ENCODE measurements around the gene WDR44. TPM values are rescaled to one million over a fixed set of nuclear protein-coding genes. Genes with fewer than 3 reads are reported as not detected.
"Not testable (repeated sequence)": the region's sequence is repeated elsewhere in the genome, so short reads cannot be mapped to it uniquely, and the experiment has no call there.

The WDR44 gene, protein sequence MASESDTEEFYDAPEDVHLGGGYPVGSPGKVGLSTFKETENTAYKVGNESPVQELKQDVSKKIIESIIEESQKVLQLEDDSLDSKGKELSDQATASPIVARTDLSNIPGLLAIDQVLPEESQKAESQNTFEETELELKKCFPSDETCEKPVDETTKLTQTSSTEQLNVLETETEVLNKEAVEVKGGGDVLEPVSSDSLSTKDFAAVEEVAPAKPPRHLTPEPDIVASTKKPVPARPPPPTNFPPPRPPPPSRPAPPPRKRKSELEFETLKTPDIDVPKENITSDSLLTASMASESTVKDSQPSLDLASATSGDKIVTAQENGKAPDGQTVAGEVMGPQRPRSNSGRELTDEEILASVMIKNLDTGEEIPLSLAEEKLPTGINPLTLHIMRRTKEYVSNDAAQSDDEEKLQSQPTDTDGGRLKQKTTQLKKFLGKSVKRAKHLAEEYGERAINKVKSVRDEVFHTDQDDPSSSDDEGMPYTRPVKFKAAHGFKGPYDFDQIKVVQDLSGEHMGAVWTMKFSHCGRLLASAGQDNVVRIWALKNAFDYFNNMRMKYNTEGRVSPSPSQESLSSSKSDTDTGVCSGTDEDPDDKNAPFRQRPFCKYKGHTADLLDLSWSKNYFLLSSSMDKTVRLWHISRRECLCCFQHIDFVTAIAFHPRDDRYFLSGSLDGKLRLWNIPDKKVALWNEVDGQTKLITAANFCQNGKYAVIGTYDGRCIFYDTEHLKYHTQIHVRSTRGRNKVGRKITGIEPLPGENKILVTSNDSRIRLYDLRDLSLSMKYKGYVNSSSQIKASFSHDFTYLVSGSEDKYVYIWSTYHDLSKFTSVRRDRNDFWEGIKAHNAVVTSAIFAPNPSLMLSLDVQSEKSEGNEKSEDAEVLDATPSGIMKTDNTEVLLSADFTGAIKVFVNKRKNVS
- total RNA-seq, result 5.6 TPM

DNA sequence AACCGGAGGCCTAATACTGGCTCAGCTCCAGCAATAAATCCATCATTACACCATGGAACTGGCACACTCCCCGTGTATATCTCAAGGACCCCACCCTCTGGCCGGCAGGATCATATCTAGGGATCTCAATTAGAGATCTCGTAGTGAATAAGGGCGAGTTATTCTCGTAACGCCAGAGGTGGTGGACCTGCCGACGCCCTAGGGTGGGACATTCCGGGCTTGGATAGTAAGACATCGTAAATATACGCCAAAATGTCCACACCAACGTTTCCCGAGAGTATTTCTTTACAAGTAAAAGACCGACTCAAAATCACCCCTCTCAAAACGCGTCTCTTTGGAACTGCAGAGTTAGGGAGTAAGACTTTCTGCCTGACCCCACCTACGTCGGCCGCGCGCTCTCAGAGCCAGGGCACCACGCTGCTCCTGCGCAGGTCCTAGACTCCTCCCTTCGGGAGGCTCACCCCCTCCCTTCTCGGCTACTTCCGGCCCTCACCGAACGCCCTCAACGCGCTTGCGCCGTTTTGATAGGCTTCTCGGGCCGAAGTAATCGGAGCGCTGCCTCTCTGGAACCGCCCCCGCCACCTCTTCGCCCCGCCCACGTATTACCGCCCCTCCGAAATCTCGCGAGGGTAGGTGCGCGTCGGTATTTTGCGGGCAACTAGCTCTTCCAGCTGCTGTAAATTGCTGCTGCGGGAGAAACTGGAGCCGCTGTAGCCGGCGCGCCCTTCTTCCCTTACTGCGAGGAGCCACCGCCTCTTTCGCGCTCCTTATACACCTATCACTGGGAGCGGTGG, at the start of gene WDR44:
Gene WDR44 (plus strand): TSS at position 643 of the 794 bp plus-strand sequence. CDS start 398 bp downstream, outside the sequence.
- peak; percentile 95 for ATAC-seq

DNA sequence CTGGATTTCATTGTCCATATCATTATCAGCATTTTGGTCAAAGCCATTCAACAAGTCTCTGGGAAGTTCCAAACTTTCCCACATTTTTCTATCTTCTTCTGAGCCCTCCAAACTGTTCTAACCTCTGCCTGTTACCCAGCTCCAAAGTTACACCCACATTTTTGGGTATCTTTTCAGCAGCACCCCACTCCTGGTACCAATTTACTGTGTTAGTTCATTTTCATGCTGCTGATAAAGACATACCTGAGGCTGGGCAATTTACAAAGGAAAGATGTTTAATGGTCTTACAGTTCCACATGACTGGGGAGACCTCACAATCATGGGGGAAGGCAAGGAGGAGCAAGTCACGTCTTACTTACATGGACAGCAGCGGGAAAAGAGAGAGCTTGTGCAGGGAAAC, 40.1 kb upstream of the WDR44 start:
- DNase-seq (ENCODE audit: low spot score); ATAC-seq: not testable (repeated sequence)

More for the DNA sequence above, at the start of gene WDR44:
- DNase-seq (ENCODE audit: low spot score), result peak; percentile 94

DNA sequence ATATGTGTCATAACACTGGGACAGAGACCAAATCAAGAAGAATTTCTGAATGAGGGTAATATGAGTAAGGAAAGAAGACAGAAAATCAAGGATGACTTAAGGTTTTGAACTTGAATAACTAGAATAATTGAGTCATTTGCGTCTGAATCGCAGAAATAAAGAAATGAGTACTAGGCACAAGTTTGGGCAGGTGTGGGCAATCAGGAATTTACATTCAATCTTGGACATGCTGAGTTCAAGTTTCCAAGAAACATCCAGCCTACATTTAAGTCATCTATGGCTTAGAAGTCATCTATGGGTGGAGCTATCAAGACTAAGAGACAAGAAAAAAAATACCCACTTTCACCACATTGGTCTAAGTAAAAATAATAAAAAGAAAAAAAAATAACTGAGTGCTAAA, 30.4 kb upstream of the WDR44 start:
- no peak for ATAC-seq
- no peak for DNase-seq (ENCODE audit: low spot score)

DNA sequence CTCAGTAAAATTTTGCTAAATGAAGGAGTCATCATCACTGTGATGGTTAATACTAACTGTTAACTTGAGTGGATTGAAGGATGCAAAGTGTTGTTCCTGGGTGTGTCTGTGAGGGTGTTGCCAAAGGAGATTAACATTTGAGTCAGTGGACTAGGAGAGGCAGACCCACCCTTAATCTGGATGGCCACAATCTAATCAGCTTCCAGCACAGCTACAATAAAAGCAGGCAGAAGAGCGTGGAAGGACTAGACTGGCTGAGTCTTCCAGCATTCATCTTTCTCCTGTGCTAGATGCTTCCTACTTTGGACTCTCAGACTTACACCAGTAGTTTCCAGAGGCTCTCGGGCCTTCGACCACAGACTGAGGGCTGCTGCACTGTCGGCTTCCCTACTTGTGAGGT, 21.3 kb upstream of the WDR44 start:
- ATAC-seq, result no peak

DNA sequence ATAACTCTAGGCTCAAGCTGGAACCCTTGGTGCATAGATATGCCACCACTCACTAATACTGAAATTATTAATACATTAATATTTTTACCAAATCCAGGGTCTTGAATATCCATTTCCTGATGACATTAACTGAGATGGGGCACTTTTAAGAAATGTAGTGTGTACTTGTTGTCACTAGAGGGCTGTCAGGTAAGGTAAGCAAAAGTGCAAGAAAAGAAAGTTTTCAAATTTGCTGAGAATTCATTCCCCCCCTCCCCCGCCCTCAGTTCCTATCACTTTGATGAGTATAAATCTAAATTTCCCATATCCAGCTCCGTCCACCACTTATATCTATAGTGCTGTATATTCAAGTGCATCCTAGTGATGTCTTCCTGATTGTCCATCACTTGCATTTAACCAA, 20.5 kb upstream of the WDR44 start:
- ATAC-seq (no peak), DNase-seq (ENCODE audit: low spot score) (no peak)

More for the DNA sequence above, 21.3 kb upstream of the WDR44 start:
- DNase-seq (ENCODE audit: low spot score), result no peak

DNA sequence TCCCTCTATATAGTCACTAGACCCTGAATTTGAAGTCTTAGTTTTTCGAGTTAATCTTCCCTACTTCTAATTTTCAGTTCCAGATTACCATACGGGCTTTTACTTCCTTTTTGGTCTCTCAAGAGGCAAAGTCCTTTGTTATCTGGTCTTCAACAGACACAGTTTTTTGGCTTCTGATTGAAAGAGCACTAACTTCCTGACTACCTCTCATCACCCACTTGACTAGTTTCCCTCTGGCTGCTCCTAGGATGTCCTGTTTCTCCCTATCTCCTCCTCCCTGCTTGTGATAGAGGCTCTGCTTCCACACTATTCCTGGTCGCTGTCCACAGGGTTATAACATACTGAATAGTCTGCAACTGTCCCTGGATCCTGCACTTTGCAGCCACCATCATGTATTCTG, 16.7 kb upstream of the WDR44 start:
- DNase-seq (ENCODE audit: low spot score) (no peak), ATAC-seq (no peak)

DNA sequence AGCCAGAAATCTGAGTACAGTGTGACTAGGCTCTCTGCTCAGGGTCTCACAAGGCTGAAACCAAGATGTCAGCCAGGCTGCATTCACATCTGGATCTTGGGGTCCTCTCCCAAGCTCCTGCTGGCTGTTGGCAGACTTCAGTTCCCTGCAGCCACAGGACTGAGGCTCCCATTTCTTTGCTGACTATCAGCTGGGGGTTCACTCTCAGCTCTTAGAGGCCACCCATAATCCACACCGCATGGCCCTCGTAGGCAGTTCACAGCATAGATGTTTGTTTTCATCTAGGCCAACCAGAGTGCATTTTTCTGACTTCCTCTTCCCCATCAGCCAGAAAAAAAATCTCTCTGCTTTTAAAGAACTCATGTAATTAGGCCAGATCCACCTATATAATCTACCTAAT, 8.2 kb upstream of the WDR44 start:
- no peak for ATAC-seq

DNA sequence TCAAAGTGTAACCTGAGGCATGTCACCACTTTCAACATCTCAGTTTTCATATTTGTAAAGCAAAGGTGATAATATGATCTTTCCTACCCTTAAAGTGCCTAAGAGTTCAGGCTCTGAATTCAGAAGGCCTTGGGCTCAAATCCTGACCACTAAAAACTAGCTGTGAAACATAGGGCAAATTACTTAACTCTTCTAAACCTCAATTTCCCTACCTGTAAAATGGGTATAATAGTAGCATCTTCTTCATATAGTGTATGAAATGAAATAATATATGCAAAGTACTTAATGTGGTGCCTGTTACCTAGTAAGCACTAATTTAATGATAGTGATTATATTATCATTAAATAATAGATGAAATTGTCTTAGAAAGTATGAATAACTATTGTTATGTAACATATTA, 7.0 kb upstream of the WDR44 start:
- ATAC-seq, result no peak

More for the DNA sequence above, 8.2 kb upstream of the WDR44 start:
- DNase-seq (ENCODE audit: low spot score), result no peak

DNA sequence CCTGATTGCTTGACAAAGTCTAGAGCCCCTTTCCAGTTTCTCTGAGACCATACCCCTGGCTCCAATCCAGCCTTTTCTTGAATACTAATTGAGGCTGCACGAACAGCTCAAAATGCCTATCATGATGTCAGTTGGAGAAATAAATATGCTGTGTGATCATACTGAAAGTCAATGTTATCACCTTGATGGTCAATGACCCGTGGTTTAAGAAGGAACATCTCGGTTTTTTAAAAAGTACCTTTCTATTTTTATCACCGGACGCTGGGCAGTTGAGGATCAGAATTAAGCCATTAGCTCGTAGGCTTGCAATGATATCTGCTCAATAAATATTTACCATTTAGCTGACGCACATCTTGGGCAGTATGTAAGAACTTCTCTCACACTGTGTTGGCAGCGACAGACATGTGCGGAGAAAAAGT, 852 bp upstream of the WDR44 start:
- DNase-seq (ENCODE audit: low spot score) (no peak), ATAC-seq (peak; percentile 23)

More for the DNA sequence above, 7.0 kb upstream of the WDR44 start:
- DNase-seq (ENCODE audit: low spot score), result no peak

DNA sequence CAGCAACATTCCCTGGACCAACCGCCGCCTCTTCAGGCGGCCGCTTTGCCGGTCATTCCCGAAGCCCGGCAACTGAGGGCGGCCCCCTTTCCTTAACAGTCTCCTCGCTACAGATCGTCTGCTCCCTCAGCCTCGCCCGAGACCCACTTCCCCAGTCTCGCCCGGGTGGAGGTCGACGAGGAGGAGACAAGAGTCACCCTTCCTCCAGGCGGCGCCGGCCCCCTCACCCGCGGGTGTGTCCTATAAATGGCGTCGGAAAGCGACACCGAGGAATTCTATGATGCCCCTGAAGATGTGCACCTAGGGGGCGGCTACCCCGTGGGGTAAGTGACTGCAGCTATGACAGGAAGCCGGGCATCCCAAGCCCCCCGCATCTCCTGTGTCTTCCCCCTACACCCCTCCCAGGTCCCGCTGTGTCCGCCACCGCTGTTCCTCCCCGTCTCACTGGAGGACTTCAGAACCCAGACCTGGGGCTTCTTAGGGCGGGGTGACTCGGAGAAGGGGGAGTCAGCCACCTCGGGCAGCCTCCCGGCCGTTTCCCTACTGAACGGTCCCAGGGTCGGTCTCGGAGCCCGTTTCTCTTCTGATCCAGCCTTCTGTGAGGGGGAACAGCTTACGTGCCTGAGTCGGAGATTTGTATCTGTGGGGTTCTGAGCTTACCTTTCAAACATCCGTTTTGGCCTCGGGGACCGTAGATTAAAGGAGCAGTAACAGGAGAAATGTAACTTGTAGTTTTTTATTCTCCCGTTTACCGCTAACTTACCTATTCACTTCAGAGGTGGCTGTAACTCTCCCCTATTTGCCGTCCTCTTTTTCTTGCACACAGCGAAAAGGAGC, 570 bp downstream of the WDR44 start:
- peak; percentile 38 for ATAC-seq
- peak; percentile 57 for DNase-seq (ENCODE audit: low spot score)

DNA sequence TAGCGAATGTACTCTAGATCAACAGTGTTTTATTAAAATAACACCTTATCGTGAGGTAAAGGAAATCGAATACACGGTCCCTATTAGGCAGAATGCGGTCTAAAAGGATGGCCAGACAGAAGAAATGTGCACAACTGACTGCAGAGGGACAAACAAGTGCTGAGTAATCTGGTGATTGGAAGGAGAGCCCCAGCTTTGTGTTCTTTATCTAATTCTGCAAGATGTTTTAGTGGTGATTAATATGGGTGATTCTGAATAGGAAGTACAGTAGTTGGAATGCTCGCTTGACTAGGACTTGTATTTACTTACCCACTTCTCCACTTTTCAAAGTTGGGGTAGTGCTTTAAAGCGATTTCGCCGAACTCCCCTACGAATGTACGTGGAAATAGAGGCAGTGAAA, 1.2 kb downstream of the WDR44 start:
- DNase-seq (ENCODE audit: low spot score) (no peak), ATAC-seq (no peak)

DNA sequence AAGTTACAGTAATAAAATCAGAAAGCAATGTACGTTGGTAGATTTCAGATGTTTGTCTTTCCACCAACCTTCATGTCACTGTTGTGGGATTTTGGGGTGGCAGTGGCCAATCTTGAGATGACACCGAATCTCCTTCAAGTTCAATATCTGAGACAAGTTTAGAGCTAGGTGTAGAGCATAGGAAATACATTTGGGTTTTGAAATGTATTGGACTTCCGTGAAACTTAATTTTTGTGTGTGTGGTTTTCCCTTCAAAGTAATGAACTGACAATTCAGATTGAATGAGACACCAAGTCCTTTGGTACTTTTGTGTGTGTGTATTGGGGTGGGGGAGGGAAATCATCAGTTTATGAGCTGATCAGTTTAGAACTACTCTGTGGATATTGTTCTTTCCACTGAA, 1.8 kb downstream of the WDR44 start:
- DNase-seq (ENCODE audit: low spot score) (no peak), ATAC-seq (no peak)

DNA sequence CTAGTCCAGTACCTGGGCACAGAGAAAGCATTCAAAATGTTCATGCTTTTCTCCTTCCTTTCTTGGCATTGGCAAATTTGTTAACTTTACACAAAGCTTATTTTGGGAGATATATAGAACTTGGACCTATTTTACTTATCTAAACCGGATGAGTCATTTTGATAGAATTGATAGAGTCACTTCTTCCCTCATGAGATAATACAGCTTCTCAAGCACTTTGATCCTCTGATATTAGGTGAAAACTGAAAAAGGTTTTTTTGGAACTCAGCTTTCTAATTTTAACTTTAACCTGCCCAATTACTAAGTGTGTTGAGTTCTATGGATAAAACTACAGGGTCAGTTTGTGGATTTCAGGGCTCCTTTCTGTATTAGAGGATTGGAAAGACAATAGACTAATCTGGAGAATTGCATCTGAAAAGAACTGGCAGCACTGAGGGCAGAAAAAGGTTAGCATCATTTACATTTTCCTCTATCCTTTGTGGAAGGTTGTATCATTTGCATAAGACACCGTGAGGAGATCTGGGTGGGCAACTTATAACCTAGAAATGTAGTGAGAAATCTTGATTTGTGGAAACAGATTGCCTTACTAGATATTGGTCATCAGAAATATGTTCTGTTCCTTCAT, 2.4 kb downstream of the WDR44 start:
- DNase-seq (ENCODE audit: low spot score) (no peak), ATAC-seq (no peak)

DNA sequence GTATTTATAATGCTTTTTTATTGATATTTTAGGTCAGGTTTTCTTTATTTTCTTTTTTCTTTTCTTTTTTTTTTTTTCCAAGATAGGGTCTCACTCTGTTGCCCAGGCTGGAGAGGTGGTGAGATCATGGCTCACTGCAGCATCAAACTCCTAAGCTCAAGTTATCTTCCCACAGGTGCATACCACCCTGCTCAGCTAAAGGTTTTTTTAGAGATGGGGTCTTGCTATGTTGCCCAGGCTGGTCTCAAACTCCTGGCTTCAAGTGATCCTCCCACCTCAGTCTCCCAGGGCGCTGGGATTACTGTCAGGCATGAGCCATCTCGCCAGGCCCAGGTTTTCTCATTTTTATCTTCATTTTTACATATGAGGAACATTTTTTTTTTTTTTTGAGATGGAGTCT, 3.3 kb downstream of the WDR44 start:
- ATAC-seq (no peak), DNase-seq (ENCODE audit: low spot score) (no peak)

DNA sequence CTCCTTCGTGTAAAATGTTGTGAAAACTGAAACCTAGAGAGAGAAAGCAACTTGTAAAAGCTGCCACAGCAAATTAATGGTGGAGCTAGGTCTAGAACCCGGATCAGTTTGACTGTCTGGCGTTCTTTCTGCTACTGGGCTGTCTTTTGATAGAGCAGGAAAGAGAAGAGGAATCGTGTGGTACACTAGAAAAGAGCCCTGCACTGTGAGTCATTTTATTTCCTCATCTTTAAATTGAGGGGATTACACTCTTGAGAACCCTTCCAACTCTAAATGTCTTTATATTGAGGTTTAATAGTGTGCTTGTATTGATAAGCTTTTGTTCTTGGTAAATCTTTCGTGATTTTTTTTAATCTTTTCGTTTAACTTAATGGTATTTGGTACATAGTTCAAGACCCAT, 4.3 kb downstream of the WDR44 start:
- ATAC-seq, result no peak

DNA sequence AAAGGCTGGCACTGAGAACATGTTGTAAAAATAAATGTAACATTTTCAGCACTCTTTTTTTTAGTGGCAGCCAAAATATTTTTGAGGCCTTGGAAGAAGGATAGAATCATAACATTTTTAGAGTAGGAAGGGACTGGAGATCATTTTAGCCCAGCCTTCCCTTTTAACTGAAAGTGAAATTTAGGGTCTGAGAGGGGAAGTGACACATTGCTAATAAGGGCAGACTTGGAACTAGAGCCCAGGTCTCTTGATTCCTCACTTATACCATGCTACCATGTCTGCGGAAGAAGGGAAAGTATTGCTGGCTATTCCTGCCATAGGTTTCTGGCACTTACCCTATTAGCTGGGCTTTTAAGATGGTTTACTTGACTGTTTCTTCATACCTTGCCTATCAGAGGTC, 4.8 kb downstream of the WDR44 start:
- ATAC-seq (no peak), DNase-seq (ENCODE audit: low spot score) (no peak)

More for the DNA sequence above, 4.3 kb downstream of the WDR44 start:
- no peak for DNase-seq (ENCODE audit: low spot score)

DNA sequence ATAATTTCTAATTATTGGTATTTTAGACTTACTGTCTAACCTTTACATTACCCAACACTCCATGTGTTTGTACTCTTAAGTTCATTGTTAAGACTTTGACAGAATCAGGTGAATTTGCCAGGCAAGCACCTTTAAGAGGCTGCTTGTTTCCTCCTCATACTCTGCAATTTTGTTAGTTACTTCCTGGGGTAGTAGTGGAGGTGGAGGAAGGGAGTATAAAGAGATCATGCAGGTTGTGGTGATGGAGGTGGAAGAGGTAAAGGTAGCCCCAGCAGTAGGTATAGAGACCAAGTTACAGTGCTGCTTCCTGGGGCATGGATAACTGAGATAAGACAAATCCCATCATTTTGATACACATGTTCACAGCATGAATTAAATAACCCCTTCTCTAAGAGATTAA, 6.7 kb downstream of the WDR44 start:
- ATAC-seq (no peak), DNase-seq (ENCODE audit: low spot score) (no peak)

DNA sequence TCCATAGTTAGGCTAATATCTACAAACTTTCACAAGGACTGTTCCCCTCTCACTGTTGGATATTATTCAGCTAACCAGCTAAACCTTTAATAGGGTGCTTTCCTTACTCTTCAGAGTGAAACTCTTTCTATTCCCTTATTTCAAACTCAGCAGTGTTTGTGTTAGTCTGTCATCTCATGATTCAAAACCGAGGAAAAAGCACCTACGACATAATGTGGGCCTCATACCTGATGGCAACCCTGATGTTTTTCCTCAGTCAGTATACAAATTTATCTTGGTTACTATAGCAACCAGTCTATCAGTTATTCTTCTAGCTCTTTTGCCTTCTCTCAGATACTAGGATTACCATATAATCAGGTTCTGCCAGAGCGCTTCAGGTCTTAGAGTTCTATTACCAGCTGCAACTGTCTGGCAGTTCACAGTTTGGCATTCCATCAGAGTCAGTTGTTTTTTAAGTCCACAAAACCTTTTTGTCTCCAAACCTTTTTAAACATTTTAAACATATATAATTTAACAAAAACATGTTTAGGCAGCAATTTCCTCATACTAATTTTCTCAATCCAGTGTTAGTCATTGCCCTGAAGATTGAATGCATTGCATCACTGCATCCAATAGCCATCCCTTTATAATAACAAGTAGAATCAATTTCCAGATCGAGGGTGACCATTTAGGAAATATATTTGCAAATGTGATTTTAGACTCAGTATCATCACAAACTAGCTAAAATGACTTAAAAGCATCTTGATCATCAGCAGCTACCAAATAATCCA, 7.4 kb downstream of the WDR44 start:
- ATAC-seq (no peak), DNase-seq (ENCODE audit: low spot score) (no peak)
